Measurements from ENCODE around the gene NPL. TPM values are rescaled to one million over a fixed set of nuclear protein-coding genes. Genes with fewer than 3 reads are reported as not detected.

Gene NPL
- total RNA-seq, 3 donors from 2014 or later: 8.1 to 12.5 (median 12.1) TPM

DNA sequence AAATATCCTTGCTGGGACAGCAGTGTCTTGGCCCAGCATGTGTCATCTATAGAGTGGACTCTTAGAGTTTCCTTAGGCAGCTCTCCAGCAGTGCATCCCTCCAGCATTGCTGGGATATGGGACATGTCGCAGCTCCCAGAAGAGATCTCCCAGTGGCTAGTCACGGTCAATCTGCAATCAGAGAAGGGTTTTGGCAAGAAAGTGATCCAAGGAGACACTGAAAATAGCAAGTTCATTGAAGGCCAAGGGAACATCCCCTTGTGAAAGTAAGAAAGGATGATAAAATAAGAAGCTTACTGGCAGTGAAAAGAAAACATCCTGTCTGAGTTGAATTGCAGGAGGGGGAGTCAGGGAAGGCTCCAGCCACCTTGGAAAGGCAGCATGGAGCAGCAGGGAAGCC lies 19.3 kb upstream of the NPL start:
- intact Hi-C loops (cut with DNase I, micrococcal nuclease): no loop called here
- Histone ChIP-seq H3K4me3 (no peak overlapping the region), H3K4me1 (ENCODE audit: low read depth) (no peaks in the 10 kb centered on the region), H3K36me3 (ENCODE audit: low read depth) (no peaks in the 10 kb centered on the region), H3K9me3 (no peaks in the 10 kb centered on the region)
- ATAC-seq (no peak), DNase-seq (no peak)
- TF ChIP-seq, protein P1, sequence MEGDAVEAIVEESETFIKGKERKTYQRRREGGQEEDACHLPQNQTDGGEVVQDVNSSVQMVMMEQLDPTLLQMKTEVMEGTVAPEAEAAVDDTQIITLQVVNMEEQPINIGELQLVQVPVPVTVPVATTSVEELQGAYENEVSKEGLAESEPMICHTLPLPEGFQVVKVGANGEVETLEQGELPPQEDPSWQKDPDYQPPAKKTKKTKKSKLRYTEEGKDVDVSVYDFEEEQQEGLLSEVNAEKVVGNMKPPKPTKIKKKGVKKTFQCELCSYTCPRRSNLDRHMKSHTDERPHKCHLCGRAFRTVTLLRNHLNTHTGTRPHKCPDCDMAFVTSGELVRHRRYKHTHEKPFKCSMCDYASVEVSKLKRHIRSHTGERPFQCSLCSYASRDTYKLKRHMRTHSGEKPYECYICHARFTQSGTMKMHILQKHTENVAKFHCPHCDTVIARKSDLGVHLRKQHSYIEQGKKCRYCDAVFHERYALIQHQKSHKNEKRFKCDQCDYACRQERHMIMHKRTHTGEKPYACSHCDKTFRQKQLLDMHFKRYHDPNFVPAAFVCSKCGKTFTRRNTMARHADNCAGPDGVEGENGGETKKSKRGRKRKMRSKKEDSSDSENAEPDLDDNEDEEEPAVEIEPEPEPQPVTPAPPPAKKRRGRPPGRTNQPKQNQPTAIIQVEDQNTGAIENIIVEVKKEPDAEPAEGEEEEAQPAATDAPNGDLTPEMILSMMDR (IDR thresholded peaks at IDR 0.05): no peak

DNA sequence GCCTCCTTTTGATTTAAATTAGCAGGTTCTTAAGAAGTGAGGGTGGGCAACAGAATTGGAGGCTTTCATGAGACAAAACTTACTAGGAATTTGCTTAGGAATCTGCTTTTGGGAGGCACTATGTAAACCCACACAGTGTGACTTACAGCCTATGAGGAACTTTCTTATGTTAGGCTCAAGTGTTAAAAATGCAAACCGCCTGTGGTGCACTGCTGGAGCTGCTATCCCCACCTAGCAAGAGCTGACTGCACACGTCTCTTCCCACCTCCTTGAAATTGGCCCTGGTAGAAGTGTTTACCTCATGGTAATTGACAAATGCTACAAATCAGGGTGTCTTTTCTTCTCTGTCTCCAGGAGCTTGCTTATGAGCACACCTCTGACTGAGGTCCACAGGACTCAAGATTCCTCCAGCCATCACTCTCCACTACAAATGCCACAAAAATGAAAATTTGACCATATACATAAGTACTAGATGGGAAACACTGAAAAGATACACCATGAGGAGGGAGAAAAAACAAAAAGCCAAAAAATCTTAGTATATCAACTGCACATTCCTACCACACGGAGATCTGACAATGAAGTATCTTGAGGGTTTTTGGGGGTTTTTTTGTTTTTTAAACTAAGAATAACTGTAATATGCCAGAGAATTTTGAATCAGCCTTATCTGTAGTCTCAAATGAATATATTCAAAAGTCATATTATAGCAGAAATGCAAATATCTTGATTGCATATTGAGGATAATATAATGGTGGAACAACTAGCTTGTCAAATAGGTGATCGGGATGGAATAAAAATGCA lies 18.2 kb upstream of the NPL start:
- Histone ChIP-seq H3K36me3 (ENCODE audit: low read depth) (no peaks in the 10 kb centered on the region), H3K9me3 (no peaks in the 10 kb centered on the region), H3K4me1 (ENCODE audit: low read depth) (no peaks in the 10 kb centered on the region), H3K4me3 (no peak overlapping the region)
- DNase-seq (no peak), ATAC-seq (no peak)
- TF ChIP-seq, protein P1 (IDR thresholded peaks at IDR 0.05): no peak
- intact Hi-C loops (cut with DNase I, micrococcal nuclease): no loop called here

DNA sequence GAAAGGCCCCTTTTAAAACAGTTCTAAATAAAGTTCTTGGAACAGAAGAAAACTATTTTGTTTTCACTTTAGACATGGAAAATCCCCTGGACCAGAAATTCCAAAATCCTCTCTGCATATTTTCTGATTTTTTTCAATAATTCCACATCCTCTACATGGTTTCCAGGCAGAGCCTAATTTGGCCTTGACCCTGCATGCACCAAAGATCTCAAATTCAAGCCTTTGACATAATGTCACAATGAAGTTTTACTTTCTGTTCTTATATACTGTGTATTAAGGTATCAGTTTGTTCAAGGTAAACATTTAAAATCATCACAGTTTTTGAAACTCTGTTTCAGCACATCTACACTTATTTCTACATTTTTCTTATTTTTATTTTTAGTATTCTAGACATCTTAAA lies 12.2 kb upstream of the NPL start:
- TF ChIP-seq, protein P1 (IDR thresholded peaks at IDR 0.05): no peak
- no peaks in the 10 kb centered on the region for H3K36me3 ChIP-seq (ENCODE audit: low read depth)
- DNase-seq (no peak), ATAC-seq (no peak)
- H3K4me1 ChIP-seq (ENCODE audit: low read depth): no peaks in the 10 kb centered on the region
- no peaks in the 10 kb centered on the region for H3K9me3 ChIP-seq
- no peak overlapping the region for H3K4me3 ChIP-seq
- intact Hi-C loops (cut with DNase I, micrococcal nuclease): loop anchor here in 1 of 2 donors (5.0 kb wide), 1 partner anchor 160 kb away; no protein-coding TSS in a partner anchor

DNA sequence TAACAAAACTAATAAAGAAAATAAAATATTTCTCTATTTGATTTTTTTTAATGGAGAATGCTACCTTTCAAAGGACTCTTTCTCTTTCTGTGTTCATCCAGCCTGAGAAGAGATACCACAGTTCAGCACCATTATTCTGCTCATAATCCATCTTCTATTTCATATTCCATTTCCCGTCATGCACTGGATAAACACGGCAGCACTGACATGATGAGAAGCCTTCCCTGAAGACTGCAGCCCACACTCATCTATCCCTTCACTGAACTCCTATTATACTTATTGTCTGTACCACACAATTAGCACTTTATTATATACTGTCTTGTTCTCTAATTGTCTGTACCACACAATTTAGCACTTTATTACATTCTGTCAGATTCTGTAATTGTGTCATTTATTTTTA lies 10.7 kb upstream of the NPL start:
- DNase-seq (no peak), ATAC-seq (no peak)
- TF ChIP-seq, protein P1 (IDR thresholded peaks at IDR 0.05): no peak
- no peaks in the 10 kb centered on the region for H3K9me3 ChIP-seq
- intact Hi-C loops (cut with DNase I, micrococcal nuclease): loop anchor here in 1 of 2 donors (5.0 kb wide), 1 partner anchor 162 kb away; no protein-coding TSS in a partner anchor
- no peaks in the 10 kb centered on the region for H3K36me3 ChIP-seq (ENCODE audit: low read depth)
- no peaks in the 10 kb centered on the region for H3K4me1 ChIP-seq (ENCODE audit: low read depth)
- H3K4me3 ChIP-seq: no peak overlapping the region

DNA sequence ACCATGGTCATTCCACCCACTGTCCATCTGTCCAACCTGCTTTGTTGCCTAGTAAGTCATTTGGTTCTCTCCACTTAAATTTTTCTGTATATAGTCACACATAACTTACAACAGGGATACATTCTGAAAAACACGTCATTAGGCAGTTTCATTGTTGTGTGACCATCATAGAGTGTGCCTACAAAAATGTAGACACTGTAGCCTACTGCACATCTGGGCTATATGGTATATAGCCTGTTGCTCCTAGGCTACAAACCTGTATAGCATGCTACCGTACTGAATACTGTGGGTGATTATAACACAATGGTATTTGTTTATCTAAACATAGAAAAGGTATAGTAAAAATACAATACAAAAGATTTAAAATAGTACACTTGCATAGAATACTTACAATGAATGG lies 10.0 kb upstream of the NPL start:
- ATAC-seq (no peak), DNase-seq (no peak)
- H3K9me3 ChIP-seq: no peaks in the 10 kb centered on the region
- intact Hi-C loops (cut with DNase I, micrococcal nuclease): loop anchor here in 1 of 2 donors (5.0 kb wide), 1 partner anchor 162 kb away; no protein-coding TSS in a partner anchor
- TF ChIP-seq, protein P1 (IDR thresholded peaks at IDR 0.05): no peak
- H3K4me3 ChIP-seq: no peak overlapping the region
- H3K4me1 ChIP-seq (ENCODE audit: low read depth): no peaks in the 10 kb centered on the region
- no peaks in the 10 kb centered on the region for H3K36me3 ChIP-seq (ENCODE audit: low read depth)

Data from mucosa of descending colon (tissue), 3 donors.